Measurements from ENCODE around the gene TRAF3IP1. TPM values are rescaled to one million over a fixed set of nuclear protein-coding genes. Genes with fewer than 3 reads are reported as not detected.

The TRAF3IP1 gene
- total and polyA plus RNA-seq, 2 donors: 9.6 to 13.6 TPM

DNA sequence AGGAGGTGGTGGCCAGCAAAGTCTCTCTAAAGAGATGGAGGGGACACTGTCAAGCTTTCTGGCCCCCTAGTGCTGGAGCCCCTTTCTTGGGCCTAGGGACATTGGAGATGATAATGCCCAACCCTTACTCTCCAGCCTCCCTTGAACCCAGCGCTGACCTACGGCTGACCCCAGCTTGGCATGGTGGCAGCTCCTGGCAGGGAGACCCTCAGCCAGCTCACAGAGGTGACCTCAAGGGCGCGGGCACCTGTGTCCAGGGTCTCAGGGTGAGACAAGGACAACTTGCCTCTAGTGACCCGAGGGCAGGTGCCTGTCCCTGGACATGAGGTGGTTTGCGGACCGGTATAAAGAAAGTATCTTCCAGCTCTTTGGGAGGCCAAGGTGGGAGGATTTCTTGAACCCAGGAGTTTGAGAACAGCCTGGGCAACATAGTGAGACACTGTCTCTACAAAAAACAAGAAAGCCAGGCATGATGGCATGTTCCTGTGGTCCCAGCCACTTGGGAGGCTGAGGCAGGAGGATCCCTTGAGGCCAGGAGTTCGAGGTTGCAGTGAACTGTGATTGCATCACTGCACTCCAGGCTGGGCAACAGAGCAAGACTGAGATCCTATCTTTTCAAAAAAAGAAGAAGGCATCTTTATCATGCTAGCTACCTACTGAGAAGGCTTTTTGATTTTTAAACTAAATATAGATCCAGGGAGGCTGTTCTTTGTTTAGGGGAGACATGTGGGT is 28.6 kb upstream of the TRAF3IP1 start:
- Histone ChIP-seq H3K36me3 (ENCODE audit: insufficient read depth) (no peaks in the 10 kb centered on the region), H3K27ac (ENCODE audit: low read depth) (no peak overlapping the region), H3K4me3 (ENCODE audit: low read depth, low read length) (no peak overlapping the region), H3K4me1 (ENCODE audit: insufficient read depth) (no peaks in the 10 kb centered on the region)
- WGBS: 92% methylated on average over 8 of the region's 8 CpGs
- no peak for DNase-seq (ENCODE audit: extremely low spot score)

- no peaks in the 10 kb centered on the region for H3K4me1 ChIP-seq (ENCODE audit: insufficient read depth)
- H3K27ac ChIP-seq (ENCODE audit: low read depth): no peak overlapping the region
- 91% methylated on average over 9 of the region's 9 CpGs for WGBS
- DNase-seq (ENCODE audit: extremely low spot score): no peak
- H3K36me3 ChIP-seq (ENCODE audit: insufficient read depth): no peaks in the 10 kb centered on the region
- H3K4me3 ChIP-seq (ENCODE audit: low read depth, low read length): no peak overlapping the region
These were observed 26.3 kb upstream of the TRAF3IP1 start for GRCh38 chr2:238294046-238294392.

DNA sequence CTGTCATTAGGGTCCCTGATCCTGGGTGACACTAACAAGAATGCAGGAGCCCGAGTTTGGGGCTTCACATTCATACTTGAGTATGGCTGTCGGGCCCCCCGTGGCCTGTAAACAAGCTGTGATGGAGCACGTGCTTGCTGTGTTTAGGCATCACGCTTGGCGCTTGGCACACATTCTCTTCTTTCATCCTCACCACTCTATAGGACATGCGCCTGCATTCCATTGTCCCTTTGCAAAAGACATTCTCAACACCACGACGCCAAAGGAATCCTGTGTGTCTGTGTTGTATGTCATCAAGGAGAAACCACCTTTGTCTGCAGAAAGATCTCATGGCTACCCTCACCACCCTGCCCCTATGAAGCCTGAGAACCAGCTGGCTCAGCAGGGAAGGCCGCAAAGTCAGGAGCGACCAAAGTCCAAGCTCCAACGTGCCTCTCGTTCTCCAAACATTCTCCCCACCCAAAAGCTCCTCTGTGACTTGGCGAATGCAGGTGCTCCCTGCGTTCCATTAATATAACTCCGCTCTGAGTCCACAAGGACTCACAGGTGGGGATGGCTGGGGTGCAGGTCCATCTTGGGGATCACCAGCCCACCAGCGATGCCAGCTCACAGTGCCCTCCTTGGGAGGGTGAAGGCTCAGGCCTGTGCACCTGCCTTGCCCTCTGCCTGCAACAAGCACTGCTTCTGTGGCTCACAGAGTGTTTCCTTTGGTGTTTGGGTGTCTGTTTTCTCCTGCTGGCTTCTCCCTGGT is 25.8 kb upstream of the TRAF3IP1 start:
- H3K4me1 ChIP-seq (ENCODE audit: insufficient read depth): no peaks in the 10 kb centered on the region
- no peak overlapping the region for H3K4me3 ChIP-seq (ENCODE audit: low read depth, low read length)
- H3K27ac ChIP-seq (ENCODE audit: low read depth): no peak overlapping the region
- DNase-seq (ENCODE audit: extremely low spot score): no peak
- no peaks in the 10 kb centered on the region for H3K36me3 ChIP-seq (ENCODE audit: insufficient read depth)
- 84% methylated on average over 17 of the region's 17 CpGs for WGBS

DNA sequence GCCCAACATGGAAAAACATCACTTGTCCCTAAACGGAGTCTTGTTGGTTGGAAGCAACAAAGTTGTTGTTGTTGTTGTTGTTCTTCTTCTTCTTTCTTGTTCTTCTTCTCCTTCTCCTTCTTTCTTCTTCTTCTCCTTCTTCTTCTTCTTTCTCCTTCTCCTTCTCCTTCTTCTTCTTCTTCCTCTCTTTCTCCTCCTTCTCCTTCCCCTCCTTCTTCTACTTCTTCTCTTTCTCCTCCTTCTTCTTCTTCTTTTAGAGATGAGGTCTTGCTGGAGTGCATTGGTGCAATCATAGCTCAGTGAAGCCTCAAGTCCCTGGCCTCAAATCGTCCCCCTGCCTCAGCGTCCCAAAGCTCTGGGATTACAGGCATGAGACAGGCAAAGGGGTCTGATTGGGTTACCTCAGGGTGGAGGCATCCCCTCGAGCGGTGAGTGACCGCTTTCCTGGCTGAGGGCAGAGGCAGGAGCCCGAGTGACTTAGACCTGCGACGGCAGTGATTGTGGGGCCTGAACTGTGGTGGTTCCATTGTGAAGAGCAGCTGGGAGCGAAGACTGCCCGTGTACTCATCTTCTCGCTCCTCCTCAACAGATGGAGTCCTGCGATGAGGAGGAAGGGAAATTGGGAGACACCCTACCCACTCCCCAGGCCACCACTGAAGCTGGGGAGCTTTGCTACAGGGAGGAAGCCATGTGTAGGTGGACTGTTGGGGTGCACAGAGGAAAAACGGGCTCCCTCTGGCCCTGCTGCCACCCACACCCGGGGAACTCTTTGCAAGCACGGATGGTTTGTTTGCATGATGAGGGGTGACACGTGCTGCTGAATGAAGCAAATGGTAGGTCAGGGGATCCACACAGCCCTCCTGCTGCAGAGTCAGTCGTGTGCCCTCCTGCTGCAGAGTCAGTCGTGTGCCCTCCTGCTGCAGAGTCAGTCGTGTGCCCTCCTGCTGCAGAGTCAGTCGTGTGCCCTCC is 24.9 kb upstream of the TRAF3IP1 start:
- Histone ChIP-seq H3K4me3 (ENCODE audit: low read depth, low read length) (no peak overlapping the region), H3K4me1 (ENCODE audit: insufficient read depth) (no peaks in the 10 kb centered on the region), H3K36me3 (ENCODE audit: insufficient read depth) (no peaks in the 10 kb centered on the region), H3K27ac (ENCODE audit: low read depth) (no peak overlapping the region)
- no peak for DNase-seq (ENCODE audit: extremely low spot score)
- 73% methylated on average over 19 of the region's 21 CpGs for WGBS

DNA sequence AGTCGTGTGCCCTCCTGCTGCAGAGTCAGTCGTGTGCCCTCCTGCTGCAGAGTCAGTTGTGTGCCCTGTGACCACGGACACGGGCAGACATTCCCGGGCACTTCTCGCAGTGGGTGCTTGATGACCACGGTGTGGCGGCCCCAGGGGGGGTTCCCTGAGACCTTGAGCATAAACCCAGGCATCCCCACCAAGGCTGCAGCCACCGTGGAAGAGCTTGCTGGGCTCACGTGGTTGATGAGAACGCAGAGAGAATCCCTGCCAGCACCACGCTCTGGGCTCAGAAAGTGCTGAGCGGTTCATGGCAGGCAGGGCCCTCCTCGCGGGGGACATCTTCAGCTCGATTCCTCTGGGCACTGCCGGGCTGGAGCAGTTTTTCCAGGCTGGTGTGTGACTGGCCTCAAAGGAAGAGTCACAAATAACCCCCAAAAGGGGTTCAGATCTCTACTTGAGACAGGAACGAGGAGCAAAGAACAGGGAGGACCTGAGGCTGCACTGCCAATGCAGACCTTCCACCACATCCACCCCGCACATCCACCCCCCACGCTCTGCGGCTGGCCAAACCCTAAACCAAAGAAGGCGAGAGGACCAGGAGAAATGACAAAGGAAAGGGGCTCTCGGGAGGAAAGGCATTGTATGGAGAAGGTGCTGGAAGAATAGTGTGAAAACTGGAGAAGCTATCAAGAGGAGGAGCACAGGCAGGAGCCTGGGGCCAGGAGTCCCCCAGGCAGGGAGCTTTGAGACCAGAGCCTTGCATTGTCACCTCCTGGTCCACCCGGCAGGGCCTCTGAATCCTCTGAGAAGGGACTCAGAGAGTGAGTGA is 23.5 kb upstream of the TRAF3IP1 start:
- no peaks in the 10 kb centered on the region for H3K36me3 ChIP-seq (ENCODE audit: insufficient read depth)
- no peak for DNase-seq (ENCODE audit: extremely low spot score)
- H3K4me3 ChIP-seq (ENCODE audit: low read depth, low read length): no peak overlapping the region
- no peaks in the 10 kb centered on the region for H3K4me1 ChIP-seq (ENCODE audit: insufficient read depth)
- H3K27ac ChIP-seq (ENCODE audit: low read depth): no peak overlapping the region
- WGBS: 72% methylated on average over 24 of the region's 24 CpGs

DNA sequence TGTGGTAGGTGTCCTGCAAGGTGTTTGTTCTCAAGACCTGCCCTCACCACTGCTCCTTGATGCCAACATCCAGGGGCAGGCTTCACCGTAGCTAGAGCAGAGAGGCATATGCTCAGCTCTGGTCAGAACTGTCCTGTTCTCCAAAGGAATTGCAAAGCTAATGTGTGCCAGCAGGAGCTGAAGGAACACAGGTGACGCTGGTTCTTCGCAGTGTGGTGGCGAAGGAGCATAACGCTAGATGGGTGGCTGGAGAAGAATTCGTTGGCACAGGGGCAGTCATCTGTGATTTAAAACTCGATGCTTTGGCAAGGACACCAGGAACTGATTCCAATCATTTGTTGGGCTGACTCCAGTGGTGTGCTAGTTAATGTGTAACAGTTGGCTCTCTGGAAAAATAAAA is 20.5 kb upstream of the TRAF3IP1 start:
- Histone ChIP-seq H3K4me3 (ENCODE audit: low read depth, low read length) (no peak overlapping the region), H3K27ac (ENCODE audit: low read depth) (no peak overlapping the region), H3K4me1 (ENCODE audit: insufficient read depth) (no peaks in the 10 kb centered on the region), H3K36me3 (ENCODE audit: insufficient read depth) (no peaks in the 10 kb centered on the region)
- no peak for DNase-seq (ENCODE audit: extremely low spot score)
- 59% methylated on average over 7 of the region's 7 CpGs for WGBS

DNA sequence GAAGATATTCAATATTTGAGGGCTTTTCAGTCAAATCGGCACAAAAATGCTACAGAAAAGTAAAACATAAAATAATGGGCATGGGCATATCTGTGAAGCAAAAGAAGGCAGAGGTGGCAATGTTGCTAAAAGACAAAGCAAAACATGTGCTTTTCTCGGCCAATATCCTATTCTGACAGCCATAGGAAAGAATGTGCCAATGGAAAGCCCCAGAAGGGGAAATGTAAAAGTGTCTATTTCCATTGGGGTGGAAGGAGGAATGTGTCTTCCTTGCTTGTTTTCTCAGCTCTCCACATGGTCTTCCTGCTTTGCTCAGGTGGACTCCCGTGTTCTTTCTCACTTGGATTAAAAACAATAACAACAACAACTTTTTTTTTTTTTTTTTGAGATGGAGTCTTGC is 18.2 kb upstream of the TRAF3IP1 start:
- Histone ChIP-seq H3K4me1 (ENCODE audit: insufficient read depth) (no peaks in the 10 kb centered on the region), H3K27ac (ENCODE audit: low read depth) (no peak overlapping the region), H3K4me3 (ENCODE audit: low read depth, low read length) (no peak overlapping the region), H3K36me3 (ENCODE audit: insufficient read depth) (no peaks in the 10 kb centered on the region)
- DNase-seq (ENCODE audit: extremely low spot score): no peak
- WGBS: 75% methylated on average over 3 of the region's 3 CpGs

DNA sequence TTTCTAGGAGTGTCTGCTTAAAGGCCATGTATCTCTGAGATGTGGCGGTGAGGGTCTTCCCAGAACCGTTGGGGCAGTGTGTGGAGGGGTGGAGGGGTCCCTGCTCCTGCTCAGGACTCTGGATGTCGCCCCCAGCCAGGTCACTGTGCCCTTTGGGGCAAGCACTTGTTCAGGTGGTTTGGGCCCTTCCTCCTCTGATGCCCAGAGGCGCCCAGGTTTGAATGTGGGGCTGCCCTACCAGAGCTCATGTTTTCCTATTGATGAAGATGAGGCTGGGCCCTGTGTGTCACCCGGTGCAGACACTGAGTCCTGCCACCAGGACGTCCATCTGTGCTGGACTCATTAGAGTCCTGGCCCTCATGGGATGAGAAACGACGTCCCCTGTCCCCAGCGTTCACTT is 17.6 kb upstream of the TRAF3IP1 start:
- Histone ChIP-seq H3K36me3 (ENCODE audit: insufficient read depth) (no peaks in the 10 kb centered on the region), H3K4me3 (ENCODE audit: low read depth, low read length) (no peak overlapping the region), H3K27ac (ENCODE audit: low read depth) (no peak overlapping the region), H3K4me1 (ENCODE audit: insufficient read depth) (no peaks in the 10 kb centered on the region)
- DNase-seq (ENCODE audit: extremely low spot score): no peak
- WGBS: 89% methylated on average over 9 of the region's 9 CpGs

DNA sequence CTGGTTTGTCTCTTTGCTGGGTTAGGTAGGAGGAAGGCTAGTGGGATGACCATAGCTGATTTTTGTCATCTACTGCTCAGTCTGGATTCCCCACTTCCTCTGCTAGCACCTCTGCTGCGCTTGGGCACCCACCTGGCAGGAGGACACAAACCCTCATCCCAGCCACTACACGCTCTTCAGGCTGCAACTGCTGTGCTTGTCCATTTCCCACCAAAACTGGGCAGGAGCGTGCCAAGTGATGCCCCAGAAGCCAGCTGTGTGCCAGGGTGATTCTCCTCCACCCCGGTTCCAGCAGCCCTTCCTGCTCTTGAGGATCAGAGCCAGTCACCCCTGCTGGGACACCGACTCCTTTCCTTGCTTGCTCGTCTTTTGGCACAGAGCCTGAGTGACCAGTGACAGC is 16.2 kb upstream of the TRAF3IP1 start:
- no peak overlapping the region for H3K4me3 ChIP-seq (ENCODE audit: low read depth, low read length)
- WGBS: 94% methylated on average over 6 of the region's 6 CpGs
- no peak for DNase-seq (ENCODE audit: extremely low spot score)

DNA sequence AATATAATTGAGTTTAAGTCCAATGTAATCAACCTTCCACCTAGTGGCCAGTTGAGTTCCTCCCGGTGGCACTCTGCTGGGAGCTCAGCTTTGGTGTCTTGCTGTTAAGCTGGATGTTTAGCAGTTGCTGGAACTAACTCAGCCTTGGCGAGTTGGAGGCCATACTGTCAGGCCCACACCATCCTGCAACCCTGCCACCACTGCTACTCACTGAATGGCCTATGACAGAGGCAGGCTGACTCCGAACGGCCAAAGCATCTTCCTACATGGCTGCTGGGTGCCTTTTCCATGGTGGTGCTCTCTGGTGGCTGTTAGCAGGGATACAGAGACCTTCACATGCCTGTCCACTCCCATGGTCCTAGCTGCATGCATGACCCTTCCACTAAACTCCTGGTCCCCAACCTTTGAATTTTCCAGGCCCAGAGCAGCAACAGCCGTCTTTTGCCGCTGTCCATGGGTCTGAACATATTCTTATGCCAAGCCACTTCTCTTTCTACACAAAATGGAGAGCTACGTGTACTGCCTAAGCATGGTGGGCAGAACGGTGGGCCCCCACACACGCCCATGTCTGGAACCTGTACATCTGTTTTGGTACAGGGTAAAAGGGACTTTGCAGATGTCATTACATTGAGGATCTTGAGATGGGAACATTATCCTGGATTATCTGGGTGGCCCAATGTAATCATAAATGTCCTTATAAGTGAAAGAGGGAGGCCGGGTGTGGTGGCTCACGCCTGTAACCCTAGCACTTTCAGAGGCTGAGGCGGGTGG is 15.0 kb upstream of the TRAF3IP1 start:
- Histone ChIP-seq H3K36me3 (ENCODE audit: insufficient read depth) (no peaks in the 10 kb centered on the region), H3K4me3 (ENCODE audit: low read depth, low read length) (no peak overlapping the region), H3K4me1 (ENCODE audit: insufficient read depth) (no peaks in the 10 kb centered on the region), H3K27ac (ENCODE audit: low read depth) (no peak overlapping the region)
- WGBS: 86% methylated on average over 12 of the region's 12 CpGs
- DNase-seq (ENCODE audit: extremely low spot score): no peak

More for the DNA sequence above, 16.2 kb upstream of the TRAF3IP1 start:
- Histone ChIP-seq H3K27ac (ENCODE audit: low read depth) (no peak overlapping the region), H3K4me1 (ENCODE audit: insufficient read depth) (no peaks in the 10 kb centered on the region), H3K36me3 (ENCODE audit: insufficient read depth) (no peaks in the 10 kb centered on the region)

- Histone ChIP-seq H3K4me3 (ENCODE audit: low read depth, low read length) (no peak overlapping the region), H3K4me1 (ENCODE audit: insufficient read depth) (no peaks in the 10 kb centered on the region), H3K36me3 (ENCODE audit: insufficient read depth) (no peaks in the 10 kb centered on the region), H3K27ac (ENCODE audit: low read depth) (no peak overlapping the region)
- 85% methylated on average over 11 of the region's 11 CpGs for WGBS
- no peak for DNase-seq (ENCODE audit: extremely low spot score)
These were observed 14.2 kb upstream of the TRAF3IP1 start for GRCh38 chr2:238305965-238306671.

GRCh38 chr2:238306672-238306998 is 13.7 kb upstream of the TRAF3IP1 start:
- Histone ChIP-seq H3K27ac (ENCODE audit: low read depth) (no peak overlapping the region), H3K4me1 (ENCODE audit: insufficient read depth) (no peaks in the 10 kb centered on the region), H3K4me3 (ENCODE audit: low read depth, low read length) (no peak overlapping the region), H3K36me3 (ENCODE audit: insufficient read depth) (no peaks in the 10 kb centered on the region)
- DNase-seq (ENCODE audit: extremely low spot score): no peak
- 81% methylated on average over 5 of the region's 5 CpGs for WGBS

Data from urinary bladder (tissue), 4 donors.